T-helper 2 cell (primary cell): ENCODE results near the gene THEMIS.

Source experiments
- DNase-seq, 5 experiments: peaks; one replicate each; pipeline versions ENCODE4 v3.0.0 to v3.0.0-alpha.2; 2012 to 2022

The THEMIS gene

GRCh38 chr6:127858727-127859391 is 42.0 kb downstream of the THEMIS start:
- no peak for DNase-seq

GRCh38 chr6:127857051-127857637 is 43.7 kb downstream of the THEMIS start:
- DNase-seq: peak in 1 of 5 experiments; percentile 12

GRCh38 chr6:127855542-127856159 is 45.2 kb downstream of the THEMIS start:
- peak in 4 of 5 experiments; percentile 14 to 64 (median 28) for DNase-seq

GRCh38 chr6:127854009-127854408 is 46.8 kb downstream of the THEMIS start:
- peak in 1 of 5 experiments; percentile 12 for DNase-seq

- DNase-seq: no peak
Observed at GRCh38 chr6:127851197-127851596, 49.7 kb downstream of the THEMIS start.

GRCh38 chr6:127845242-127845641 is 55.6 kb downstream of the THEMIS start:
- no peak for DNase-seq

GRCh38 chr6:127844529-127844928 is 56.3 kb downstream of the THEMIS start:
- no peak for DNase-seq

GRCh38 chr6:127843582-127843981 is 57.3 kb downstream of the THEMIS start:
- DNase-seq: no peak

GRCh38 chr6:127842562-127842961 is 58.3 kb downstream of the THEMIS start:
- no peak for DNase-seq

GRCh38 chr6:127841811-127842210 is 59.0 kb downstream of the THEMIS start:
- DNase-seq: no peak

GRCh38 chr6:127834136-127834535 is 66.7 kb downstream of the THEMIS start:
- DNase-seq: no peak

- no peak for DNase-seq
Observed at GRCh38 chr6:127833336-127833735, 67.5 kb downstream of the THEMIS start.

GRCh38 chr6:127832381-127832780 is 68.5 kb downstream of the THEMIS start:
- no peak for DNase-seq

GRCh38 chr6:127824061-127824460 is 76.8 kb downstream of the THEMIS start:
- no peak for DNase-seq

GRCh38 chr6:127821431-127821830 is 79.4 kb downstream of the THEMIS start:
- DNase-seq: no peak

- no peak for DNase-seq
Observed at GRCh38 chr6:127818149-127818548, 82.7 kb downstream of the THEMIS start.

GRCh38 chr6:127816643-127817042 is 84.2 kb downstream of the THEMIS start:
- DNase-seq: no peak

GRCh38 chr6:127813699-127814027 is 87.2 kb downstream of the THEMIS start:
- DNase-seq: peak in 1 of 5 experiments; percentile 85

GRCh38 chr6:127812985-127813698 is 87.7 kb downstream of the THEMIS start:
- DNase-seq: peak in 2 of 5 experiments; percentile 32 to 77

- peak in 1 of 5 experiments; percentile 49 for DNase-seq
Observed at GRCh38 chr6:127811900-127812570, 88.8 kb downstream of the THEMIS start.

GRCh38 chr6:127807806-127808517 is 92.9 kb downstream of the THEMIS start:
- DNase-seq: no peak

GRCh38 chr6:127796713-127797112 is 104.1 kb downstream of the THEMIS start:
- DNase-seq: no peak
